GM23338 (cell line): ENCODE data around the gene HTD2. TPM values are rescaled to one million over a fixed set of nuclear protein-coding genes. Genes with fewer than 3 reads are reported as not detected.

Source experiments
- ATAC-seq: fragments of 200-7000 bp; cut with Tn5 transposase; 3 replicates; pipeline ENCODE4 v1.9.1; 2020
- DNase-seq: peaks from one replicate; pipeline ENCODE4 v3.0.0-alpha.2; 2015; ENCODE audit warnings: low spot score
- H2AFZ ChIP-seq: fragments of 200-600 bp; sonication (generic); 2 replicates; pipeline ENCODE4 v1.8.0; 2016; ENCODE audit warnings: antibody characterized with exemption, mild to moderate bottlenecking, moderate library complexity
- H3F3A ChIP-seq: fragments of 200-600 bp; sonication (generic); replicated peaks from 2 replicates; pipeline ENCODE4 v1.8.0; 2017; ENCODE audit warnings: antibody characterized with exemption, mixed run types, low read depth
- H3K27ac ChIP-seq: fragments of 200-600 bp; sonication (generic); 2 replicates; pipeline ENCODE4 v1.6.1; 2016; ENCODE audit warnings: low read depth
- H3K27me3 ChIP-seq: fragments of 200-600 bp; sonication (generic); 2 replicates; pipeline ENCODE4 v1.8.0; 2016; ENCODE audit warnings: mild to moderate bottlenecking, mixed run types, moderate library complexity; ENCODE audit not compliant: insufficient read depth
- H3K36me3 ChIP-seq: fragments of 200-600 bp; sonication (generic); 2 replicates; pipeline ENCODE4 v1.8.0; 2016; ENCODE audit warnings: mild to moderate bottlenecking; ENCODE audit not compliant: insufficient read depth
- H3K4me1 ChIP-seq: fragments of 200-600 bp; sonication (generic); 2 replicates; pipeline ENCODE4 v1.8.0; 2016; ENCODE audit warnings: mild to moderate bottlenecking, moderate library complexity; ENCODE audit not compliant: insufficient read depth
- H3K4me2 ChIP-seq: fragments of 200-600 bp; sonication (generic); 2 replicates; pipeline ENCODE4 v1.7.1; 2017; ENCODE audit warnings: mixed run types
- H3K4me3 ChIP-seq: fragments of 200-600 bp; sonication (generic); 2 replicates; pipeline ENCODE4 v1.6.1; 2016; ENCODE audit warnings: mixed run types
- H3K79me2 ChIP-seq: fragments of 200-600 bp; sonication (generic); replicated peaks from 2 replicates; pipeline ENCODE4 v1.8.0; 2017; ENCODE audit warnings: mild to moderate bottlenecking; ENCODE audit not compliant: insufficient read depth
- H3K9me2 ChIP-seq: fragments of 200-600 bp; sonication (generic); 2 replicates; pipeline ENCODE4 v1.8.0; 2017; ENCODE audit not compliant: insufficient read depth
- H4K20me1 ChIP-seq: fragments of 200-600 bp; sonication (generic); replicated peaks from 2 replicates; pipeline ENCODE4 v1.8.0; 2017; ENCODE audit warnings: mild to moderate bottlenecking; ENCODE audit not compliant: insufficient read depth
- H3K27ac Mint-ChIP-seq: 2 replicates; pipeline ENCODE4 v1.8.0; 2020; ENCODE audit warnings: inconsistent platforms, mild to moderate bottlenecking, moderate library complexity, mixed read lengths
- H3K27me3 Mint-ChIP-seq: 3 replicates; pipeline ENCODE4 v1.8.0; 2022; ENCODE audit warnings: low read depth, mild to moderate bottlenecking, moderate library complexity, mixed read lengths, inconsistent platforms; ENCODE audit not compliant: insufficient read depth, poor library complexity
- H3K36me3 Mint-ChIP-seq: 3 replicates; pipeline ENCODE4 v1.8.0; 2021; ENCODE audit warnings: low read depth, mild to moderate bottlenecking, inconsistent platforms, moderate library complexity, mixed read lengths
- H3K4me1 Mint-ChIP-seq: 3 replicates; pipeline ENCODE4 v1.8.0; 2020; ENCODE audit warnings: mild to moderate bottlenecking, inconsistent platforms, mixed read lengths
- H3K4me3 Mint-ChIP-seq: 3 replicates; pipeline ENCODE4 v1.8.0; 2021; ENCODE audit warnings: moderate library complexity, mild to moderate bottlenecking, inconsistent platforms, mixed read lengths
- H3K9me3 Mint-ChIP-seq: 3 replicates; pipeline ENCODE4 v1.8.0; 2020; ENCODE audit warnings: moderate library complexity, mild to moderate bottlenecking, inconsistent platforms, mixed read lengths
- CREB1 ChIP-seq: fragments of 250-450 bp; sonication (Bioruptor Pico); IDR thresholded peaks from 2 replicates; pipeline ENCODE4 v1.5.0; 2020; ENCODE audit warnings: low read depth, mild to moderate bottlenecking, moderate library complexity
- CTCF ChIP-seq, 2 experiments: fragments of 200-600 bp in 1 of 2; sonication (generic) in 1 of 2; conservative IDR thresholded peaks; 2 replicates each; pipeline versions ENCODE4 v1.5.1 to v1.6.1; 2016 to 2017; ENCODE audit warnings: antibody characterized with exemption in 2 of 2, low read depth in 2 of 2, mild to moderate bottlenecking in 2 of 2, moderate library complexity in 1 of 2
- EZH2 ChIP-seq: fragments of 200-600 bp; sonication (generic); IDR thresholded peaks from one replicate; pipeline ENCODE4 v1.8.0; 2017; ENCODE audit warnings: antibody characterized with exemption, mild to moderate bottlenecking, low read depth; ENCODE audit not compliant: unreplicated experiment
- EZH2phosphoT487 ChIP-seq: fragments of 200-600 bp; sonication (generic); IDR thresholded peaks from one replicate; pipeline ENCODE4 v1.8.1; 2018; ENCODE audit warnings: antibody characterized with exemption; ENCODE audit not compliant: unreplicated experiment
- JUNB ChIP-seq: IDR thresholded peaks from one replicate; pipeline ENCODE4 v1.6.1; 2016; ENCODE audit warnings: antibody characterized with exemption; ENCODE audit not compliant: unreplicated experiment
- NANOG ChIP-seq: IDR thresholded peaks from 2 replicates; pipeline ENCODE4 v1.6.1; 2016; ENCODE audit warnings: antibody characterized with exemption, borderline replicate concordance
- POLR2AphosphoS5 ChIP-seq: IDR thresholded peaks from 2 replicates; pipeline ENCODE4 v1.6.1; 2016; ENCODE audit warnings: antibody characterized with exemption, low read depth
- REST ChIP-seq: IDR thresholded peaks from one replicate; pipeline ENCODE4 v1.6.1; 2018; ENCODE audit warnings: antibody characterized with exemption; ENCODE audit not compliant: unreplicated experiment
- STAT1 ChIP-seq: IDR thresholded peaks from one replicate; pipeline ENCODE4 v1.6.1; 2016; ENCODE audit warnings: antibody characterized with exemption; ENCODE audit not compliant: unreplicated experiment
- ZNF114 ChIP-seq: fragments of 250-450 bp; sonication (Bioruptor Pico); IDR thresholded peaks from 2 replicates; pipeline ENCODE4 v1.5.0; 2020; ENCODE audit warnings: mild to moderate bottlenecking, moderate library complexity
- ZNF331 ChIP-seq: fragments of 250-450 bp; sonication (Bioruptor Pico); IDR thresholded peaks from 2 replicates; pipeline ENCODE4 v1.5.0; 2020; ENCODE audit warnings: low read depth, mild to moderate bottlenecking, moderate library complexity
- polyA plus RNA-seq: library from polyadenylated mRNA; unstranded; fragments of >200 nt; fragmentation: Nextera tagmentation; extraction: Ambion mirVana; gene quantifications from 2 replicates; pipeline ENCODE4 v1.2.1, GENCODE V29; 2016
- total RNA-seq: library from RNA; depleted of rRNA; stranded (reverse); fragments of >200 nt; shearing (Covaris generic); gene quantifications from 2 replicates; pipeline ENCODE4 v1.2.3, GENCODE V29; 2014
- TF ChIP-seq, protein P1 (sequence below): IDR thresholded peaks from 2 replicates; pipeline ENCODE4 v1.6.1; 2016; ENCODE audit warnings: antibody characterized with exemption

HTD2 gene
- total and polyA plus RNA-seq, 2 experiments from 2014 or later: 19.3 to 24.2 TPM

- no peak overlapping the region for H3K27ac Mint-ChIP-seq
- H3K36me3 Mint-ChIP-seq: peaks cover 20% of the 10 kb centered on the region
- H3K9me2 ChIP-seq: no peaks in the 10 kb centered on the region
- no peaks in the 10 kb centered on the region for H3K36me3 ChIP-seq
- H3K79me2 ChIP-seq: no peaks in the 10 kb centered on the region
- no peak overlapping the region for H3K4me3 ChIP-seq
- H3K27me3 Mint-ChIP-seq: peaks cover 4% of the 10 kb centered on the region
- no peak overlapping the region for H3K27ac ChIP-seq
- TF ChIP-seq ZNF331 (CRISPR knock-in tag) (no peak), JUNB (no peak), ZNF114 (CRISPR knock-in tag) (no peak), EZH2 (no peak), STAT1 (no peak), REST (no peak), CTCF (conservative IDR thresholded peaks at IDR 0.05; ENCODE audit: low read depth in 2 of 2) (no peak), CREB1 (CRISPR knock-in tag) (no peak), NANOG (no peak), EZH2phosphoT487 (no peak), POLR2AphosphoS5 (no peak)
- TF ChIP-seq, protein P1, sequence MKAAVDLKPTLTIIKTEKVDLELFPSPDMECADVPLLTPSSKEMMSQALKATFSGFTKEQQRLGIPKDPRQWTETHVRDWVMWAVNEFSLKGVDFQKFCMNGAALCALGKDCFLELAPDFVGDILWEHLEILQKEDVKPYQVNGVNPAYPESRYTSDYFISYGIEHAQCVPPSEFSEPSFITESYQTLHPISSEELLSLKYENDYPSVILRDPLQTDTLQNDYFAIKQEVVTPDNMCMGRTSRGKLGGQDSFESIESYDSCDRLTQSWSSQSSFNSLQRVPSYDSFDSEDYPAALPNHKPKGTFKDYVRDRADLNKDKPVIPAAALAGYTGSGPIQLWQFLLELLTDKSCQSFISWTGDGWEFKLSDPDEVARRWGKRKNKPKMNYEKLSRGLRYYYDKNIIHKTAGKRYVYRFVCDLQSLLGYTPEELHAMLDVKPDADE: no peak
- H3K27me3 ChIP-seq: no peaks in the 10 kb centered on the region
- no peaks in the 10 kb centered on the region for H4K20me1 ChIP-seq
- H2AFZ ChIP-seq: no peak overlapping the region
- no peak for DNase-seq
- H3K4me3 Mint-ChIP-seq: no peak overlapping the region
- H3F3A ChIP-seq: no peaks in the 10 kb centered on the region
- H3K4me1 ChIP-seq: no peaks in the 10 kb centered on the region
- H3K4me2 ChIP-seq: no peak overlapping the region
- H3K4me1 Mint-ChIP-seq: peaks cover 4% of the 10 kb centered on the region; the same call in 1 of the 3 replicates
- ATAC-seq: no peak
- H3K9me3 Mint-ChIP-seq: peaks cover 23% of the 10 kb centered on the region
These were observed 13.5 kb upstream of the HTD2 start for GRCh38 chr3:58292866-58293265.
